Measurements from ENCODE around the gene MID2.
"Not testable (repeated sequence)": the region's sequence is repeated elsewhere in the genome, so short reads cannot be mapped to it uniquely, and the experiment has no call there.

Gene MID2

GRCh38 chrX:107836958-107837357 lies 11.3 kb downstream of the MID2 start:
- DNase-seq (ENCODE audit: extremely low read depth in 1 of 2, low read depth in 1 of 2): no peak

DNA sequence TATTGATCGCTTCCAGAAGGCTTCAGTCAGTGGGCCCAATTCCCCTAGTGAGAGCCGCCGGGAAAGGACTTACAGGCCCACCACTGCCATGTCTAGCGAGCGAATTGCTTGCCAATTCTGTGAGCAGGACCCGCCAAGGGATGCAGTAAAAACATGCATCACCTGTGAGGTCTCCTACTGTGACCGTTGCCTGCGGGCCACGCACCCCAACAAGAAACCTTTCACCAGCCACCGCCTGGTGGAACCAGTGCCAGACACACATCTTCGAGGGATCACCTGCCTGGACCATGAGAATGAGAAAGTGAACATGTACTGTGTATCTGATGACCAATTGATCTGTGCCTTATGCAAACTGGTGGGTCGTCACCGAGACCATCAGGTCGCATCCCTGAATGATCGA lies 15.3 kb downstream of the MID2 start:
- DNase-seq (ENCODE audit: extremely low read depth in 1 of 2, low read depth in 1 of 2): no peak

- DNase-seq (ENCODE audit: extremely low read depth in 1 of 2, low read depth in 1 of 2): no peak
These were observed 17.2 kb downstream of the MID2 start for GRCh38 chrX:107842715-107843400.

GRCh38 chrX:107845625-107846024 lies 20.0 kb downstream of the MID2 start:
- no peak for DNase-seq (ENCODE audit: extremely low read depth in 1 of 2, low read depth in 1 of 2)

- no peak for DNase-seq (ENCODE audit: extremely low read depth in 1 of 2, low read depth in 1 of 2)
These were observed 22.9 kb downstream of the MID2 start for GRCh38 chrX:107848591-107848990.

DNA sequence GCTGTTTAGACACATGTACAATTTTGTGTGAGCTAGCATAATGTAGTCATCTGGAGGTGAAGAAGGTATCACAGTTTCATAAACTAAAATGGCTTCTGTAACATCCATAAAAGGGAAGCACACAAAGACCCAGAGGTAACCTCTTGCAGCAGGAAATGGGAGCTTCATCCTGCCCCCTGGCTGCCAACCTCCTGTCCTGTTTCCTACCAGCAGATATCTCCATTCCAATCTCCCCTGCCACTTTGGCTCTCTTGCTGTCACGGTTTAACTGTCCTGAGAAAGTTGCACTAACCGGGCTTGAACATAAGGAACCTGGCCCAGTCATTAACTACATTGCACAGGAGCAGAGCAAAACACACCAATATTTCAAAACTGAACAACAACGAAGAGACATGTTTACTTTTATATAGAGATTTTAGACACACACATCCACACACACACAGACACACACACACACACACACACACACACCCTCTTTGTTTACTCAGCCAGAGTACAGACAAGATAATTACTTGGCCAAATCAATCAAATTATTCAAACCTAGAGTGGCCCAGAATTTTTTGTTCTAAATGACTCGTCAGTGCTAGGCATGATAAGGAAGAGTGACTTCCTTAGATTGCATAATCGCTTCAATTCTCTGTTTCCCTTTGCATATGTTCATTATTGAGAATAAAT lies 24.2 kb downstream of the MID2 start:
- no peak for DNase-seq (ENCODE audit: extremely low read depth in 1 of 2, low read depth in 1 of 2)

DNA sequence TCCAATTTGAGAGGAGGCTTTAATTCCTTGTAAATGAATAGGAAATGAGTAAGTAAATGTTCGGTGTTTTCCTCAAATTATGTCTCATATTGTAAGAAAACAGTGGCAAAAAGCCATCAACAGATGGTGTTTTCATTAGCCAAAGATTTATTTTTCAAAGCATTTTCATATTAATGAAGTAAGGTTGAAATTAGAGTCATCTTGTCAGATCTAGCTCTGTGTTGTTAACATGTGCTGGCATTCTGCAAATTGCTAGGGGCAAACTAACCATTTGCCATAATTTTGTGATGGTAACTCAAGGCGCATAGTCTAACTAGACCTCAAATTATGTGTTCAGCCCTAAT lies 24.7 kb downstream of the MID2 start:
- DNase-seq (ENCODE audit: extremely low read depth in 1 of 2, low read depth in 1 of 2): no peak

GRCh38 chrX:107851215-107851614 lies 25.5 kb downstream of the MID2 start:
- DNase-seq (ENCODE audit: extremely low read depth in 1 of 2, low read depth in 1 of 2): no peak

- not testable (repeated sequence) for DNase-seq (ENCODE audit: extremely low read depth in 1 of 2, low read depth in 1 of 2)
These were observed 26.0 kb downstream of the MID2 start for GRCh38 chrX:107851665-107852064.

GRCh38 chrX:107856289-107856688 lies 30.6 kb downstream of the MID2 start:
- no peak for DNase-seq (ENCODE audit: extremely low read depth in 1 of 2, low read depth in 1 of 2)

- DNase-seq (ENCODE audit: extremely low read depth in 1 of 2, low read depth in 1 of 2): not testable (repeated sequence)
These were observed 31.4 kb downstream of the MID2 start for GRCh38 chrX:107857041-107857440.

DNA sequence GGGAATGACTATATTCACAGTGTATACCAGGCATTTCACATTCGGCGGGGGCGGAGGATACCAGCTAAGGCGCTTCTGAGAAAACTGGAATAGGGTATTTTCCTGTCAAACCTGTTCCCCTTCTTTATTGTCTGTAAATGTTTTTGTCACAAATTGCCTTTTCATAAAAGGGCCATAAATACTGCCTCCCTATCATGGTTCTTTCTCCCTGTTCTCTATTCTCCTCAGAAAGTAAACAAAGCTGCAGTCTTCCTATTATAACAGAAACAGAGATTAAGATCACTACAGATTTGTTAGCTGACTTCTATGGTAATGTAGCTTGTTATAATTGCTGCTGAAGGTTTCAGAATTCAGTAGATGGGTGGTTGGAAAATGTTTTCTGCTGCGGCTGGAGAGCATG lies 32.2 kb downstream of the MID2 start:
- DNase-seq (ENCODE audit: extremely low read depth in 1 of 2, low read depth in 1 of 2): no peak

GRCh38 chrX:107861056-107861455 lies 35.4 kb downstream of the MID2 start:
- DNase-seq (ENCODE audit: extremely low read depth in 1 of 2, low read depth in 1 of 2): no peak

- no peak for DNase-seq (ENCODE audit: extremely low read depth in 1 of 2, low read depth in 1 of 2)
These were observed 45.5 kb downstream of the MID2 start for GRCh38 chrX:107871136-107871535.

DNA sequence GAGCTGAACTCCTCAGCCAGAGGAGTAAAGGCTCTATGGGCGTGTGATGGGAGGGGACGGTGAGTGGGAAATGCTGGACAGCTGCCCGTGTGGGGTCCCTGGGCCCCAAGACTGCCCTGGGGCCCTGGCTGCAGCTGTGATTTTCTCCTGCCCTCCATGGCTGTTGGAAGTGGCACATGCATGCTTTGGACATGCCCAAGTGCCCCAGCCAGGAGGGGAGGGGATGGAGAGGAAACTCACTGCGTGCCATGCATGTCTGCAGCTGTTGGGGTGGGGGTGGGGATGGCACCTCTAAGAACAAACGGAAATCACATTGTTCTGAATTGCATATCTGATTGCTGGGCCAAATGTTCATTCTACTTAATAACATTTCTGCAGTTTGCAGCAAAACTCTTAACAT lies 52.4 kb downstream of the MID2 start:
- no peak for DNase-seq (ENCODE audit: extremely low read depth in 1 of 2, low read depth in 1 of 2)

DNA sequence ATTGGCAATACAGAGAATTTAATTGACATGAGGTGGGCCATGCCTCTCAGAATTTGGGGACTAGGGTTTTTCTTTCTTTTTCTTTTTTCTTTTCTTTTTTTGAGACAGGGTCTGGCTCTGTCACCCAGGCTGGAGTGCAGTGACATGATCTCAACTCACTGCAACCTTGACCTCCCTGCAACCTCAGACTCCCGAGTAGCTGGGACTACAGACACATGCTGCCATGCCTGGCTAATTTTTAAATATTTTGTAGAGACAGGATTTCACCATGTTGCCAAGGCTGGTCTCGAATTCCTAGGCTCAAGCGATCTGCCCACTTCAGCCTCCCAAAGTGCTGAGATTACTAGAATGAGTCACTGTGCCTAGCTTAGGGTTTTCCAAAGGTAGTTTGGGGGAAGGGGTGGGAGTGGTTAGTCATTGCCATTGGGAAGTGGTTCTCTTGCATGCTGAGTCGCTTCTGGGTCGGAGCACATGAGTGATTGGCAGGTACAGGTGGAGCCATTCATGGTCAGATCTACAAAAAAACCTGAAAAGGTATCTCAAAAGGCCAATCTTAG lies 54.5 kb downstream of the MID2 start:
- no peak for DNase-seq (ENCODE audit: extremely low read depth in 1 of 2, low read depth in 1 of 2)

DNA sequence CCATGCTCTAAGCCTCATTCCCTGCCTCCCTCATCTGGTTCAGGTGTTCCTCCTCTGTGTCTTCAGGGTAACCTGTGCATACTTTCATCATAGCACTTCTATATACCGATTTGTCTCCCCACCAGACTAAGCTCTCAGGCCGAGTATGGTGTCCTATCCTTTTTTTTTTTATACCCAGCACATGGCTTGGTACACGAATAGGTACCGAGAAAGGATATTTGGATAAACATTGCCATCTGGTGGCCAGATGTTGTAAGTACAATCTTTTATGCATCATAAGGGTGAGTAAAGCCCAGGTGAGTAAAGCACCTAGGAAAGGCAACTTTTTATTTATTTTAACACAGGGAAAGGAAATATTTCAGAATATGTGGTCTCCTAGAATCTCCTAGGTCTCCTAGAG lies 68.4 kb downstream of the MID2 start:
- DNase-seq (ENCODE audit: extremely low read depth in 1 of 2, low read depth in 1 of 2): no peak

GRCh38 chrX:107902721-107903120 lies 77.1 kb downstream of the MID2 start:
- no peak for DNase-seq (ENCODE audit: extremely low read depth in 1 of 2, low read depth in 1 of 2)

GRCh38 chrX:107905366-107905765 lies 79.7 kb downstream of the MID2 start:
- DNase-seq (ENCODE audit: extremely low read depth in 1 of 2, low read depth in 1 of 2): no peak

GRCh38 chrX:107924136-107924746 lies 98.6 kb downstream of the MID2 start:
- DNase-seq (ENCODE audit: extremely low read depth in 1 of 2, low read depth in 1 of 2): no peak

- no peak for DNase-seq (ENCODE audit: extremely low read depth in 1 of 2, low read depth in 1 of 2)
These were observed 108.6 kb downstream of the MID2 start for GRCh38 chrX:107934262-107934661.

DNA sequence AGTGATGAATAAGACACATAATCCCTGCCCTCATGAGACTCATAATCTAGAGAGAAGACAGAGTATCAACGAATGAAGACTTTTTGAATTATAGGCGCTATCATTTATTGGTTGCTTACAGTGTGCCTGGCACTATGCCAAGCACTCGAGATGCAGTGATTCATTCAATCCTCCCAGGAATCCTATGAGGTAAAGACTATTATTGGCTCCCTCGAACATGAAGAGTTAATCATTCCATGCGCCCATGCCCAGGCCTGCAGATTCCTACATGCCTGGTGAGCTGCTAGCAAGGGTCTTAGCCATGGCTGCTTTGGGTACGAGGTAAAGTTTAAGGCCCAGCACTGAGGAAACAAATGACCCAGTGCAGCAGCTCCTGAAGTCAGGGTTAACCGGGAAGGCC lies 109.5 kb downstream of the MID2 start:
- DNase-seq (ENCODE audit: extremely low read depth in 1 of 2, low read depth in 1 of 2): no peak
